Neural progenitor cell (in vitro differentiated cells): Measurements from ENCODE around the gene CACNA1C.

Experiments used
- CTCF ChIP-seq: fragments of 200-600 bp; sonication (generic); IDR thresholded peaks from 2 replicates; pipeline ENCODE4 v1.5.1; 2017; ENCODE audit warnings: antibody characterized with exemption, mild to moderate bottlenecking
- EZH2 ChIP-seq: fragments of 200-600 bp; sonication (generic); IDR thresholded peaks from 2 replicates; pipeline ENCODE4 v1.6.1; 2017; ENCODE audit warnings: antibody characterized with exemption, mild to moderate bottlenecking, moderate library complexity
- EZH2phosphoT487 ChIP-seq: fragments of 200-600 bp; sonication (generic); IDR thresholded peaks from 2 replicates; pipeline ENCODE4 v1.6.1; 2017; ENCODE audit warnings: antibody characterized with exemption

DNA sequence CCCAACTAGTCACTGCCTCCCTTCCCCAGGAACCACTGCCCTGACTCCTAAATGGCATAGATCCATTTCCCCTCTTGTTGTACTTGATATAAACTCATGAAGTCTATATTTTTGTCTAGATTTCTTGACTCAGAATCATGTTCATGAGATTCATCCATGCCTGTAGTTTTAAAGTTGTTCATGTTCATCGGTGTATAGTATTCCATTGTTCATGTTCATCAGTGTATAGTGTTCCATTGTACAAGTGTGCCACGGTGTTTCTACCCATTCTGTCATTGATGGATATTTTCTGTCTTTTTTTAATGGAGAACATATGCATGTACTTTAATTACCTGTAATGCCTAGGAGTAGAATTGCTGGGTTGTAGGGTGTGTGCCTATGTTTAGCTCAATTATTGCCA is 261.7 kb downstream of the CACNA1C start:
- no peak for TF ChIP-seq CTCF
- no peak for TF ChIP-seq EZH2
- TF ChIP-seq EZH2phosphoT487: no peak
